ENCODE data around the gene SORBS1. TPM values are rescaled to one million over a fixed set of nuclear protein-coding genes. Genes with fewer than 3 reads are reported as not detected.

SORBS1 gene
- polyA plus RNA-seq, 1 donor from 2014 or later, result 39.5 TPM

GRCh38 chr10:95277201-95277570 is 284.0 kb downstream of the SORBS1 start:
- Histone ChIP-seq H3F3A (ENCODE audit: insufficient read depth, low read length, poor library complexity, severe bottlenecking) (no peaks in the 10 kb centered on the region), H3K79me2 (replicated peaks; ENCODE audit: insufficient read depth, low read length) (no peaks in the 10 kb centered on the region), H3K4me3 (ENCODE audit: low read length) (no peak overlapping the region), H3K9me2 (ENCODE audit: insufficient read depth, low read length) (no peaks in the 10 kb centered on the region), H2AFZ (ENCODE audit: low read depth, low read length) (no peak overlapping the region), H3K27me3 (ENCODE audit: insufficient read depth, low read depth, low read length) (no peaks in the 10 kb centered on the region), H3K9ac (ENCODE audit: low read length) (no peak overlapping the region), H3K27ac (ENCODE audit: low read length) (no peak overlapping the region), H3K9me3 (ENCODE audit: low read length) (no peaks in the 10 kb centered on the region), H3K36me3 (ENCODE audit: insufficient read depth, low read length) (no peaks in the 10 kb centered on the region), H3K4me2 (ENCODE audit: low read length) (no peak overlapping the region), H4K20me1 (ENCODE audit: insufficient read depth) (no peaks in the 10 kb centered on the region)
- TF ChIP-seq EP300 (conservative IDR thresholded peaks at IDR 0.05; ENCODE audit: poor library complexity, severe bottlenecking), result no peak
- no peak for TF ChIP-seq REST (IDR thresholded peaks at IDR 0.05; ENCODE audit: borderline replicate concordance)
- no peak for TF ChIP-seq CTCF (IDR thresholded peaks at IDR 0.05; ENCODE audit: poor library complexity, severe bottlenecking)
- TF ChIP-seq EZH2 (IDR thresholded peaks at IDR 0.05; ENCODE audit: borderline replicate concordance, insufficient read depth, low read length, poor library complexity, severe bottlenecking), result no peak
- TF ChIP-seq SMC3 (conservative IDR thresholded peaks at IDR 0.05; ENCODE audit: poor library complexity), result no peak
- no peak for TF ChIP-seq RAD21 (conservative IDR thresholded peaks at IDR 0.05)
- no peak for TF ChIP-seq POLR2AphosphoS5 (IDR thresholded peaks at IDR 0.05)

- H3K36me3 ChIP-seq (ENCODE audit: insufficient read depth, low read length), result no peaks in the 10 kb centered on the region
- no peak overlapping the region for H2AFZ ChIP-seq (ENCODE audit: low read depth, low read length)
- H3K9me2 ChIP-seq (ENCODE audit: insufficient read depth, low read length), result no peaks in the 10 kb centered on the region
- no peaks in the 10 kb centered on the region for H3K79me2 ChIP-seq (replicated peaks; ENCODE audit: insufficient read depth, low read length)
- no peaks in the 10 kb centered on the region for H3K27me3 ChIP-seq (ENCODE audit: insufficient read depth, low read depth, low read length)
- H3K9me3 ChIP-seq (ENCODE audit: low read length), result no peaks in the 10 kb centered on the region
- H3K27ac ChIP-seq (ENCODE audit: low read length), result no peak overlapping the region
- no peak overlapping the region for H3K4me2 ChIP-seq (ENCODE audit: low read length)
- H3K9ac ChIP-seq (ENCODE audit: low read length), result no peak overlapping the region
- H3F3A ChIP-seq (ENCODE audit: insufficient read depth, low read length, poor library complexity, severe bottlenecking), result no peaks in the 10 kb centered on the region
- no peak overlapping the region for H3K4me3 ChIP-seq (ENCODE audit: low read length)
- H4K20me1 ChIP-seq (ENCODE audit: insufficient read depth), result no peaks in the 10 kb centered on the region
- TF ChIP-seq EZH2 (IDR thresholded peaks at IDR 0.05; ENCODE audit: borderline replicate concordance, insufficient read depth, low read length, poor library complexity, severe bottlenecking) (no peak), POLR2AphosphoS5 (IDR thresholded peaks at IDR 0.05) (no peak), SMC3 (conservative IDR thresholded peaks at IDR 0.05; ENCODE audit: poor library complexity) (no peak), REST (IDR thresholded peaks at IDR 0.05; ENCODE audit: borderline replicate concordance) (no peak)
Observed at GRCh38 chr10:95276367-95277200, 284.6 kb downstream of the SORBS1 start.

All from neural cell (in vitro differentiated cells).